Left ventricle myocardium inferior (tissue), 1 donor: Measurements from ENCODE around the gene C9orf78. TPM values are rescaled to one million over a fixed set of nuclear protein-coding genes. Genes with fewer than 3 reads are reported as not detected.

Experiments used
- DNase-seq: peaks from one replicate; pipeline ENCODE4 v3.0.0-alpha.2; 2020
- H3K27ac ChIP-seq: fragments of 200-600 bp; replicated peaks from 2 replicates; pipeline ENCODE4 v1.8.0; 2021
- H3K27me3 ChIP-seq: fragments of 200-600 bp; 2 replicates; pipeline ENCODE4 v1.8.0; 2021; ENCODE audit warnings: low read depth
- H3K36me3 ChIP-seq: fragments of 200-600 bp; 2 replicates; pipeline ENCODE4 v1.8.0; 2021
- H3K4me1 ChIP-seq: fragments of 200-600 bp; 2 replicates; pipeline ENCODE4 v1.8.0; 2021
- H3K4me3 ChIP-seq: fragments of 200-600 bp; 2 replicates; pipeline ENCODE4 v1.8.0; 2021; ENCODE audit warnings: mild to moderate bottlenecking, moderate library complexity
- H3K9me3 ChIP-seq: fragments of 200-600 bp; replicated peaks from 2 replicates; pipeline ENCODE4 v1.8.0; 2021
- CTCF ChIP-seq: fragments of 200-600 bp; IDR thresholded peaks from 2 replicates; pipeline ENCODE4 v1.8.0; 2021; ENCODE audit warnings: antibody characterized with exemption, mild to moderate bottlenecking, borderline replicate concordance
- intact Hi-C: fragments of 100-400 bp; cut with micrococcal nuclease; formaldehyde crosslinking; loops from one replicate; pipeline ENCODE4 v1.11.0; 2022
- total RNA-seq: library from RNA; stranded (reverse); fragmentation: NEBNext Ultra II Directional; extraction: Animal tissue kit (Norgen Biotek cat#: 25700); gene quantifications from one replicate; pipeline ENCODE4 v1.2.1, GENCODE V29; 2021
- donor health status: DM: no; HTN: yes; CAD: no; lungs with severe emphysema.

C9orf78 gene
- total RNA-seq, 1 donor from 2014 or later = 30.0 TPM

GRCh38 chr9:129868872-129869486, 33.9 kb upstream of the C9orf78 start:
- no peak for DNase-seq
- no peak overlapping the region for H3K4me3 ChIP-seq
- intact Hi-C loops = no loop called here
- no peak overlapping the region for H3K27ac ChIP-seq
- H3K27me3 ChIP-seq = no peaks in the 10 kb centered on the region
- H3K9me3 ChIP-seq = no peaks in the 10 kb centered on the region
- H3K36me3 ChIP-seq = peaks cover 34% of the 10 kb centered on the region
- no peak for TF ChIP-seq CTCF
- H3K4me1 ChIP-seq = peaks cover 6% of the 10 kb centered on the region

- H3K4me3 ChIP-seq = no peak overlapping the region
- intact Hi-C loops = no loop called here
- peaks cover 6% of the 10 kb centered on the region for H3K4me1 ChIP-seq
- no peak for TF ChIP-seq CTCF
- H3K27ac ChIP-seq = no peak overlapping the region
- no peaks in the 10 kb centered on the region for H3K27me3 ChIP-seq
- DNase-seq = no peak
- peaks cover 41% of the 10 kb centered on the region for H3K36me3 ChIP-seq
- H3K9me3 ChIP-seq = no peaks in the 10 kb centered on the region
Measured at GRCh38 chr9:129868023-129868871, 33.2 kb upstream of the C9orf78 start.

GRCh38 chr9:129867136-129868022, 32.3 kb upstream of the C9orf78 start:
- Histone ChIP-seq H3K36me3 (peaks cover 46% of the 10 kb centered on the region), H3K9me3 (no peaks in the 10 kb centered on the region), H3K27ac (no peak overlapping the region), H3K4me3 (no peak overlapping the region), H3K27me3 (no peaks in the 10 kb centered on the region), H3K4me1 (peaks cover 6% of the 10 kb centered on the region)
- TF ChIP-seq CTCF = no peak
- intact Hi-C loops = no loop called here
- DNase-seq = no peak

- H3K36me3 ChIP-seq = peaks cover 53% of the 10 kb centered on the region
- TF ChIP-seq CTCF = no peak
- no peak overlapping the region for H3K27ac ChIP-seq
- H3K27me3 ChIP-seq = no peaks in the 10 kb centered on the region
- intact Hi-C loops = no loop called here
- H3K4me1 ChIP-seq = peaks cover 6% of the 10 kb centered on the region
- no peak for DNase-seq
- no peaks in the 10 kb centered on the region for H3K9me3 ChIP-seq
- no peak overlapping the region for H3K4me3 ChIP-seq
Measured at GRCh38 chr9:129866394-129867135, 31.5 kb upstream of the C9orf78 start.
